K562 (cell line): ENCODE results near the gene WIPF3. TPM values are rescaled to one million over a fixed set of nuclear protein-coding genes. Genes with fewer than 3 reads are reported as not detected.

Experiments used
- AFF1 ChIP-seq, 2 experiments: fragments of 450-650 bp; IDR thresholded peaks; 2 replicates each; pipeline ENCODE4 v1.6.1; 2018; ENCODE audit warnings: mild to moderate bottlenecking in 2 of 2, low read depth in 1 of 2; ENCODE audit not compliant: partially characterized antibody in 2 of 2
- ARID2 ChIP-seq: fragments of 450-650 bp; IDR thresholded peaks from 2 replicates; pipeline ENCODE4 v1.6.1; 2017; ENCODE audit warnings: antibody characterized with exemption, mild to moderate bottlenecking
- ASH1L ChIP-seq: fragments of 450-650 bp; IDR thresholded peaks from 2 replicates; pipeline ENCODE4 v1.6.1; 2018; ENCODE audit warnings: borderline replicate concordance, mild to moderate bottlenecking, low read depth; ENCODE audit not compliant: partially characterized antibody
- CBFA2T3 ChIP-seq: fragments of 450-650 bp; IDR thresholded peaks from 2 replicates; pipeline ENCODE4 v1.6.1; 2017
- CBX5 ChIP-seq: IDR thresholded peaks from 2 replicates; pipeline ENCODE4 v1.6.1; 2014; ENCODE audit warnings: low read depth, borderline replicate concordance
- CREBBP ChIP-seq: IDR thresholded peaks from one replicate; pipeline ENCODE4 v1.6.1; 2012; ENCODE audit warnings: low read depth, mild to moderate bottlenecking, control low read depth, inconsistent platforms, low read length
- CTCFL ChIP-seq: IDR thresholded peaks from 2 replicates; pipeline ENCODE4 v1.6.1; 2011; ENCODE audit warnings: borderline replicate concordance, low read depth, mild to moderate bottlenecking, moderate library complexity, low read length; ENCODE audit not compliant: insufficient read depth, poor library complexity, severe bottlenecking
- EHMT2 ChIP-seq: fragments of 450-650 bp; IDR thresholded peaks from 2 replicates; pipeline ENCODE4 v1.6.1; 2018; ENCODE audit warnings: antibody characterized with exemption
- ESRRB ChIP-seq: fragments of 250-450 bp; sonication (Bioruptor Pico); IDR thresholded peaks from 2 replicates; pipeline ENCODE4 v1.5.0; 2020; ENCODE audit warnings: mild to moderate bottlenecking, moderate library complexity, borderline replicate concordance
- ETS2 ChIP-seq: IDR thresholded peaks from 2 replicates; pipeline ENCODE4 v1.6.1; 2016; ENCODE audit warnings: borderline replicate concordance, missing genetic modification characterization, mild to moderate bottlenecking, moderate library complexity, missing compliant biosample characterization; ENCODE audit not compliant: poor library complexity, severe bottlenecking
- KHSRP ChIP-seq: fragments of 450-650 bp; IDR thresholded peaks from 2 replicates; pipeline ENCODE4 v1.6.1; 2017
- KLF16 ChIP-seq: IDR thresholded peaks from 2 replicates; pipeline ENCODE4 v1.6.1; 2016; ENCODE audit warnings: antibody characterized with exemption
- L3MBTL2 ChIP-seq: fragments of 450-650 bp; IDR thresholded peaks from 2 replicates; pipeline ENCODE4 v1.6.1; 2016; ENCODE audit warnings: mild to moderate bottlenecking, moderate library complexity
- MTF1 ChIP-seq: fragments of 250-450 bp; sonication (Bioruptor Pico); IDR thresholded peaks from 2 replicates; pipeline ENCODE4 v1.9.0; 2021; ENCODE audit warnings: moderate library complexity, mild to moderate bottlenecking, inconsistent platforms, borderline replicate concordance
- NRF1 ChIP-seq, 2 experiments: fragments of 450-650 bp; IDR thresholded peaks in 1 of 2; conservative IDR thresholded peaks in 1 of 2; 2 replicates each; pipeline ENCODE4 v1.6.1; 2014; ENCODE audit warnings: mild to moderate bottlenecking in 2 of 2
- PTBP1 ChIP-seq: fragments of 200-400 bp; formaldehyde crosslinking; IDR thresholded peaks from 2 replicates; pipeline ENCODE4 v1.6.1; 2017; ENCODE audit warnings: low read depth, low read length
- RHOXF2B ChIP-seq: fragments of 250-450 bp; sonication (Bioruptor Pico); conservative IDR thresholded peaks from 2 replicates; pipeline ENCODE4 v1.5.1; 2021
- SAFB ChIP-seq: fragments of 200-400 bp; formaldehyde crosslinking; IDR thresholded peaks from 2 replicates; pipeline ENCODE4 v1.6.1; 2017; ENCODE audit warnings: low read depth, low read length, borderline replicate concordance
- SP1 ChIP-seq: sonication (generic); formaldehyde crosslinking; IDR thresholded peaks from 2 replicates; pipeline ENCODE4 v1.8.1; 2022; ENCODE audit warnings: mild to moderate bottlenecking, missing genetic modification reagents
- SPI1 ChIP-seq: IDR thresholded peaks from 2 replicates; pipeline ENCODE4 v1.6.1; 2011; ENCODE audit warnings: low read depth, low read length, control low read depth, borderline replicate concordance
- SREBF1 ChIP-seq: fragments of 150-350 bp; IDR thresholded peaks from 2 replicates; pipeline ENCODE4 v1.6.1; 2014; ENCODE audit warnings: antibody characterized with exemption, low read depth, low read length, borderline replicate concordance
- STAG1 ChIP-seq: sonication (generic); formaldehyde crosslinking; IDR thresholded peaks from 2 replicates; pipeline ENCODE4 v1.5.0; 2020; ENCODE audit warnings: missing genetic modification reagents, borderline replicate concordance
- ZFPM2 ChIP-seq: fragments of 250-450 bp; sonication (Bioruptor Pico); IDR thresholded peaks from 2 replicates; pipeline ENCODE4 v1.5.1; 2022; ENCODE audit warnings: mild to moderate bottlenecking
- ZNF146 ChIP-seq: IDR thresholded peaks from one replicate; pipeline ENCODE4 v1.6.1; 2018; ENCODE audit warnings: missing compliant biosample characterization; ENCODE audit not compliant: unreplicated experiment
- ZNF263 ChIP-seq: sonication (generic); formaldehyde crosslinking; IDR thresholded peaks from 2 replicates; pipeline ENCODE4 v1.8.0; 2022; ENCODE audit warnings: mild to moderate bottlenecking, missing genetic modification reagents, borderline replicate concordance
- polyA plus RNA-seq, 8 experiments: library from polyadenylated mRNA; depleted of rRNA in 4 of 8; stranded (reverse) in 5 of 8; unstranded in 3 of 8; fragments of >200 nt; fragmentation: Nextera tagmentation in 2 of 8; fragmentation: Illumina TruSeq in 1 of 8; extraction: Ambion mirVana in 2 of 8; extraction: Trizol in 1 of 8; gene quantifications; 2 replicates each; pipeline versions ENCODE4 v1.2.1 to v1.2.3, GENCODE V29; 2011 to 2014; ENCODE audit warnings: inconsistent platforms in 1 of 8, missing spikeins in 1 of 8
- total RNA-seq, 7 experiments: library from RNA; depleted of rRNA in 6 of 7; stranded (reverse); fragments of >200 nt in 6 of 7; fragmentation: Illumina TruSeq in 2 of 7; extraction: Trizol in 2 of 7; gene quantifications; 2 replicates each; pipeline versions ENCODE4 v1.2.1 to v1.2.3, GENCODE V29; 2011 to 2021; ENCODE audit warnings: low replicate concordance in 1 of 7

WIPF3 gene
- total and polyA plus RNA-seq, 9 of the 15 experiments (the other 6 are each of a cell fraction or from before 2014, with no cell fraction given) = 0.18 to 3.2 (median 1.7) TPM

GRCh38 chr7:29921404-29922010 lies 115.2 kb downstream of the WIPF3 start (continued):
- TF ChIP-seq STAG1 (CRISPR knock-in tag) (peak; percentile 10; the same call in 1 of the 2 replicates), ZNF146 (CRISPR knock-in tag) (no peak), MTF1 (CRISPR knock-in tag) (no peak), KHSRP (no peak), CBFA2T3 (no peak), EHMT2 (no peak), ETS2 (tag) (no peak), L3MBTL2 (no peak), AFF1 (IDR thresholded peaks at IDR 0.05; ENCODE audit: low read depth in 1 of 2, partially characterized antibody in 2 of 2) (no peak), ZNF263 (CRISPR knock-in tag) (no peak), SPI1 (no peak), ZFPM2 (CRISPR knock-in tag) (no peak), NRF1 (conservative IDR thresholded peaks at IDR 0.05 in 1 of 2, IDR thresholded peaks at IDR 0.05 in 1 of 2) (no peak), RHOXF2B (no peak), PTBP1 (no peak), CREBBP (no peak), KLF16 (peak; percentile 60; the same call in 1 of the 2 replicates), SAFB (no peak), ASH1L (no peak), SP1 (CRISPR knock-in tag) (peak; percentile 32; the same call in 1 of the 2 replicates), CTCFL (no peak), CBX5 (no peak), ESRRB (CRISPR knock-in tag) (no peak), ARID2 (0 out of 2 replicates have a peak, but pooled peaks have one; percentile 37), SREBF1 (no peak)
